Astrocyte of the cerebellum (primary cell): Measurements from ENCODE around the gene TTC8.

ENCODE experiments used
- DNase-seq: peaks from one replicate; pipeline ENCODE4 v3.0.0-alpha.2; 2011; ENCODE audit warnings: low read depth
- H3K4me3 ChIP-seq: 2 replicates; pipeline ENCODE4 v1.5.1; 2011; ENCODE audit warnings: mild to moderate bottlenecking, low read depth, low read length, moderate library complexity
- in situ Hi-C: cut with HindIII; loops from 2 replicates; pipeline ENCODE4 v1.10.0; 2017; ENCODE audit warnings: low sequenced_read_pairs
- TF ChIP-seq, protein P1 (sequence below): IDR thresholded peaks from 2 replicates; pipeline ENCODE4 v1.5.1; 2012; ENCODE audit warnings: low read length, low read depth, moderate library complexity, mild to moderate bottlenecking; ENCODE audit errors: missing control alignments

Gene TTC8

DNA sequence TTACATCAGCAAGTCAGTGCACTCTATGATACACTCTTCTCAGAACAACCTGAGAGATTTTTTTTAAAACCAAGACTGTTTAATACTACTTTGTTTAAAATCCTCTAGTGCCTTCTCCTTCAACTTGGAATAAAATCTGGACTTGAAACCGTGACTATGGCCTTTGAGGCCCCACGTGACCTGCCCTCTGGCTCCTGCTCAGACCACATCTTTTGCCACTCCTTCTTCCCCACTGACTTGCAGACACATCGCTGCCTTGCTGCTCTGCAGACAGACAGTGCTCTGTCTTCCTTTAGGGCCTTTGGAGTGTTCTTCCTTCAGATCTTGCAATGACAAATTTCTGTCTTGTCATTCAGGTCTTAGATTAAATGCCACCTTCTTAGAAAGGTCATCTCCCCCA is 48.5 kb downstream of the TTC8 start:
- H3K4me3 ChIP-seq, result no peak overlapping the region
- DNase-seq, result no peak
- TF ChIP-seq, protein P1, sequence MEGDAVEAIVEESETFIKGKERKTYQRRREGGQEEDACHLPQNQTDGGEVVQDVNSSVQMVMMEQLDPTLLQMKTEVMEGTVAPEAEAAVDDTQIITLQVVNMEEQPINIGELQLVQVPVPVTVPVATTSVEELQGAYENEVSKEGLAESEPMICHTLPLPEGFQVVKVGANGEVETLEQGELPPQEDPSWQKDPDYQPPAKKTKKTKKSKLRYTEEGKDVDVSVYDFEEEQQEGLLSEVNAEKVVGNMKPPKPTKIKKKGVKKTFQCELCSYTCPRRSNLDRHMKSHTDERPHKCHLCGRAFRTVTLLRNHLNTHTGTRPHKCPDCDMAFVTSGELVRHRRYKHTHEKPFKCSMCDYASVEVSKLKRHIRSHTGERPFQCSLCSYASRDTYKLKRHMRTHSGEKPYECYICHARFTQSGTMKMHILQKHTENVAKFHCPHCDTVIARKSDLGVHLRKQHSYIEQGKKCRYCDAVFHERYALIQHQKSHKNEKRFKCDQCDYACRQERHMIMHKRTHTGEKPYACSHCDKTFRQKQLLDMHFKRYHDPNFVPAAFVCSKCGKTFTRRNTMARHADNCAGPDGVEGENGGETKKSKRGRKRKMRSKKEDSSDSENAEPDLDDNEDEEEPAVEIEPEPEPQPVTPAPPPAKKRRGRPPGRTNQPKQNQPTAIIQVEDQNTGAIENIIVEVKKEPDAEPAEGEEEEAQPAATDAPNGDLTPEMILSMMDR, result no peak
- in situ Hi-C loops, result loop anchor here (25.0 kb wide), 1 partner anchor 261 kb away; no protein-coding TSS in a partner anchor

DNA sequence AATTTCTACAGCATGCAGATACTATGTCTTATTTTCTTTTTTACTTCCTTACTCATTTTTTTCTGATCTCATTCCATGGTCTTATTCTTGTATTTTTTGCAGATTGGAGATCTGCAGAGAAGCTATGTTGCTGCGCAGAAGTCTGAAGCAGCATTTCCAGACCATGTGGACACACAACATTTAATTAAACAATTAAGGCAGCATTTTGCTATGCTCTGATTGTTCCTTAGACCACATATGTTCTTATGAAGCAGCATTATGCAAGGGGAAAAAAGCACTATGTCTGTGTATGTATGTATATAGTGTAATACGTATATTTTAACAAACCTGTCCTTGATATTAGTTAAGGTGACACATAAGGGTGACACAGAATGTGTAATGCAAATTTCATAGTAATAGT is 52.7 kb downstream of the TTC8 start:
- DNase-seq, result no peak
- TF ChIP-seq, protein P1, result no peak
- in situ Hi-C loops, result no loop called here
- H3K4me3 ChIP-seq, result no peak overlapping the region

DNA sequence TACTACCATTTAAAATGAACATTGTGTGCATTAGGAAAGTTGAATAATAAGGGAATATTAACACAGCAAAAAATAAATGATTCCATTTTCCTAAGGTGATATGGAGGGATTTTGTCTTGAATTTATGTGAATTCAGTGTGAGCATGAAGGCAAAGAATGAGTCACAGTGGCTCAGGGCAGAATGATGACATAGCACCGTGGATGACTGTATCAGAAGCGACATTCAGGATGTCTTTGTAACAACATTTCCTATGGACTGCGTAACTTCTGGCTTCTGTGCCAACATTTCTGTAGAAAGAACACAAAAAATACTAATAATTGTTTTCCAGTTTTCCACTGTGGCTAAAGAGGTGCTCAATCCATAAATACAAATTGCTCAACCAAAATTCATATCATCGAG is 54.6 kb downstream of the TTC8 start:
- no peak overlapping the region for H3K4me3 ChIP-seq
- peak; percentile 29 for DNase-seq
- TF ChIP-seq, protein P1, result no peak
- in situ Hi-C loops, result no loop called here

DNA sequence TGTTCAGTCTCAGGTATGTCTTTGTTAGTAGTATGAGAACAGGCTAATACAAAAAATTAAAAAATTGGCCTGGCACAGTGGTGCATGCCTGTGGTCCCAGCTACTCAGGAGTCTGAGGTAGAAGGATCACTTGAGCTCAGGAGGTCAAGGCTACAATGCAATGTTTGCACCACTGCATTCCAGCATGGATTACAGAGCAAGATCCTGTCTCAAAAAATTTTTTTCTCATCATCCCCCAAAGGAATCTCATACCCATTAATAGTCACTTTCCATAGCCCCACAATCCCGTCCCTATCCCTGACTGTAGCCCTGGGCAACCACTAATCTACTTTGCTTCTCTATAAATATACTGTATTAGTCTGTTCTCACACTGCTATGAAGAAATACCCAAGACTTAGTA is 57.8 kb downstream of the TTC8 start:
- TF ChIP-seq, protein P1, result no peak
- H3K4me3 ChIP-seq, result no peak overlapping the region
- in situ Hi-C loops, result no loop called here

DNA sequence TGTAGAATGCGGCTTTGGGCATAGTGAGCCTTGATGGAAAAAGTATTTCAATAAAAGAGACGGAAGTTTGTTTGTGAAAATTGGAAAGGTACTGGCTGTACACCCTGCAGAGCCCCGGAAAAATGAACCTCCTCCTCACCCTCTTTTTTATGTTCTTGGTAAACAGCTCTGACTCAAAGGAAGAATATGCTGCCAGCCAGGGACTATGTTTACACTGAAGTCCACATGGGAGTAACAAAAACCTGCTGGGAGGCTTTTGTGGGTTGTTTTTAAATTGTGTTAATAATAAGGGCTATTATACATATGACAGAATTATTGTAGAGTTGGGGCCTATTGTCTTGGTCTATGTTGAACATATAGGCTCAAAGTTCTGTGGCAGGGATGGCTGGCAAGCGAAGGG is 70.7 kb downstream of the TTC8 start:
- in situ Hi-C loops, result no loop called here
- no peak overlapping the region for H3K4me3 ChIP-seq
- DNase-seq, result peak; percentile 16
- TF ChIP-seq, protein P1, result no peak

More for the DNA sequence above, 57.8 kb downstream of the TTC8 start:
- peak; percentile 9 for DNase-seq

DNA sequence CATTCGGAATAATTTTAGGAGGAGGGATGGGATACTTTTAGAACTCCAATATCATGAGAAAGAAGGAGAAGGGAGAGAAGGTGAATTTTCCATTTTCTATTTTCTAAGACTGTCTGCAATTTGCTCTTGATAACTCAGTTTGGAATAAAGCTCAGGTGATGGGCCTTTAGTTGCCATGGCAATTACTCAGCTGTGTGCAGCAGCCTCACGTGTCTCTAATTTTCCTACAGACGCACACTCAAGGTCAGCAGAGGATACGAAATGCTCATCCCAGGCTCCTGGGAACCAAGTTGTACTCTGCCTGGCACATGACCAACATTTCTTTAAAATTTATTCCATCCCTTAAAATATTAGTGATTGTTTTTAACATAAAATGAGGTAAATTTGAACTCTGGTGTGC is 76.7 kb downstream of the TTC8 start:
- TF ChIP-seq, protein P1, result no peak
- no peak for DNase-seq
- no peak overlapping the region for H3K4me3 ChIP-seq
- in situ Hi-C loops, result no loop called here

DNA sequence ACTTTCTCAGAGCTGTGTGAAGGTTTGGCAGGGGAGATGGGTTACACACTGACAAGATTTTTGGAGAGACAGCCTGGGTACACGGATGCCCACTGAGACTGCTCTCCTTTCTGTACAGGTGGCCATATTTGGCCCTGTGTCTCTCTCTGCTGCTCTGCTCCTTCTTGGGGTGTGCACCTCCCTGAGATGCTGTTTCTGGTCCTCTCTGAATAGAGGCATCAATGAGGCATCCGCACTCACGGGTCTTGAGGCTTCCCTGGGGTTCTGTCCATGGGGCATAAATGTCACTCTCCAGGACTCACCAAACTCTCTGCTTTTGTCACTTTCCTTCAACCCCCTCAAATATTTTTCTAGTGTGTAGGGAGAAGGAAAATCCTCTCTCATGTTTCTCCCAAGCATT is 77.5 kb downstream of the TTC8 start:
- DNase-seq, result no peak
- in situ Hi-C loops, result no loop called here
- H3K4me3 ChIP-seq, result no peak overlapping the region
- TF ChIP-seq, protein P1, result no peak
